NCI-H526 treated with DMSO at 0.1 percent for 48 hours (cell line): ENCODE results near the gene AQP12A.
"Not testable (repeated sequence)": the region's sequence is repeated elsewhere in the genome, so short reads cannot be mapped to it uniquely, and the experiment has no call there.

Experiments
- DNase-seq: peaks from one replicate; lab custom pipeline; 2025; lab: John Stamatoyannopoulos, UW

Gene AQP12A

DNA sequence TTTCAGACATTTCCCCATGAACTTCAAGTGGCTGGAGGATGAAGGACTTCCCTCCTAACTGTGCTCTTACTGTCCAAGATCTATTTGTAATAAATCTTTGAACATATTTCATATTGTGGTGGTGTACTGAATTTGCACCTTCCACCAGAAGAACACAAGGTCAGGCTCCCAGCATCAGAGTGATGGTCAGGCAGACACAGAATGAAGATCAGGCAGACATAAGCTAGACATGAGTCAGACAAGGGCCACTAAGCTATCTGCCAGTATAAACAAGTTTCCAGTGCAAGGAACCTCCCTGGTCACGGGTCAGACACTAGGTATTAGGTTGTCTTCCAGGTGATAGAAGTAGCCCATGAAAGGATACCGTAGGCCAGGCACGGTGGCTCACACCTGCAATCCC is 29.0 kb upstream of the AQP12A start:
- no peak for DNase-seq

DNA sequence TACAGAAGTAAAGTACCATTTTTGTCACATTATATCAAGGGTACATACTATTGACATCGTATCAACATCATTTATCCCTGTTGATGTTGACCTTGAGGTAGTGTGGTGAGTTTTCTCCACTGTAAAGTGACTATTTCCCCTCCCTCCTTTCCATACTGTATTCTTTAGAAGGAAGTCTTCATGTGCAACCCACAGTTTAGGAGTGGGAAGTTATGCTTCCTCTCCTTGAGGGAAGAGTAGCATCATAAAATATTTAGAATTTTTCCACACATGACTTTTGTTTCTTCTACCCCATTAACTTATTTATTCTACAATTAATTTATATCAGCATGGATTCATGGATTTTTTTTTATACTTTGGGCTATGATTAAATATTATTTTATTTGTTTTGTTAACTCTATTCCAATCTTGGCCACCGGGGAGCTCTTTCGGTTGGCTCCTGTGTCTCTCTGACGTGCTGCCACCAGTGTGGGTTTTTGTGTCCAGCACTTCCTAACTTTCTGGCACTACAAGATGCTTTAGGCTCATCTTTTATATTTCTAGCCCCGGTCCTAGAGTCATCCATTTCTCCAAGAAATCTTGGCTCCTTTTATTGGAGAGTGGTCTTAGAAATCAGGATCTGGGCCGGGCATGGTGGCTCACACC is 28.0 kb upstream of the AQP12A start:
- DNase-seq: no peak

DNA sequence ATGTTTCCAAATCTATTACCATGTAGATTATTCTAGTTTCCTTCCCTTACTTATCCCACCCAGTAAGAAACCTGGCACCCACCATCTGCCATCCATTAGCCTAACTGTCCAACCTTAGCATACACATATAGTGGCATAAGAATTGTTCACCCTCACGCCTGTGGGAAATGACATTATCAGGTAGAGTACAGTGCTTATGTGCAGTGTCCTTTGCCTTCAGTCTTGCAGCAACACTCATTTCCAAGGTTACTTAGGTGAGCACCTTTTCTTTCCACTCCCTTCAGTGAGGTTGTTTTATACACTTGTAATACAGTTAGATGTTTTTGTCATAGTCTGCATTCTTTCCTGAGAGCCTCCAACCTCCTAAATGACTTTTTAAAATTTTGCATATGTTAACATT is 27.0 kb upstream of the AQP12A start:
- no peak for DNase-seq

DNA sequence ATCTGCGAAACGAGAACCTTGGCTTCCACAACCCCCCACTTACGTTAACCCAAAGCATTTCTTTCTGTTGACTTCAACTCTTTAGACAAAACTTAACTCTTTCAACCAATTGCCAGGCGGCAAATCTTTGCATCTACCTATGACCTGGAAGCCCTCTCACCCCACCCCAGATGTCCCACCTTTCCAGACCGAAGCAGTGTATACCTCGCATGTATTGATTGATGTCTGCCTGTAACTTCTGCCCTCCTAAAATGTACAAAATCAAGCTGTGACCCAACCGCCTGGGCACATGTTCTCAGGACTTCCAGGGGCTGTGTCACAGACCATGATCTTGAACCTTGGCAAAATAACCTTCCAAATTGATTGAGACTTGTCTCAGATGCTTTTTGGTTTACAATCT is 21.3 kb upstream of the AQP12A start:
- no peak for DNase-seq

DNA sequence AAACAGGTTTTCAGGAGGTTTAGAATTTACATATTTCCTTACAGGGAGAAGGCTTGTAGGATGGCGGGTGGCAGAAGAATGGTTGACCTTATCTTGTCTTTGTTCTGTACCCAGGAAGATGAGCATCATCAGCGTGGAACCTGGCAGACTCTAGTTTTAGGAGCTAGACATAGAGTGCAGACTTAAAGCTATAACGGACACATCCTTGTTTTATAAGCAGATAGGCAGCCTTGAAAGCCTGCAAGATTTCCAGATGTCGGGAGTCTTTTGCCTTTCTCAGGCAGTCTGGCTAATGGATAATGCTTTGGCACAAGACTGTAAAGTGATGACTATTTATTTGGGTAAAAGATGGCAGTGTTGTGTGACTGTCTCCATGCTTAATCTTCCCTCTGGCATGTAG is 20.7 kb upstream of the AQP12A start:
- no peak for DNase-seq

DNA sequence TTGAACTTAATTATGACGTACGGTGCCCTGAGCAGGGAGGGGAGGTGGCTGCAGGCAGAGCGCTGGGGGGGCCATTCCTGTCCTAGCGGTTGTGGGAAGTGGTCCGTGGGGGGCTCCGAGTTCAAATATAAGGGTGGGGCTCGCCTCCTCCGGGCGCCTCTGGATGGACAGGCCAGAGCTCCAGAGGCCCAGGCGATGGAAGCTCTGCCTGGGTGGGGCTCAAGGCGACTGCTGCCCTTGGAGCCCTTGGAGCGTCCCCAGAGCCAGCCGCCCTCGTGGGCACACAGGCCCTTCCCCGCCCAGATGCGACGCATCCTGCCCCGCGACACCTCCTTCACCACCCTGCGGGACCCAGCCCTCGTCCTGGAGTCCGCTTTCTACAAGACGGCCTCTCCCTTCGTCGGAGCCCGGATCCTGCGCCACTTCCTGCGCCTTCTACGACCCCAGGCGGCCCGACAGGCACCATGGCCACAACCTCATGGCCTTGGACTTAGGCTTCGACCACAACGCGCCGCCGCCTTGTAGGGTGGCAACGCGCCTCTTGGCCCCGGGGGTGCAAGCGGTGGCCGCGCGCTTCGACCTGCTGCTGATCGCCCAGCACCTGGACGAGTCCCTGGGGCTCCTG is 19.5 kb upstream of the AQP12A start:
- no peak for DNase-seq

DNA sequence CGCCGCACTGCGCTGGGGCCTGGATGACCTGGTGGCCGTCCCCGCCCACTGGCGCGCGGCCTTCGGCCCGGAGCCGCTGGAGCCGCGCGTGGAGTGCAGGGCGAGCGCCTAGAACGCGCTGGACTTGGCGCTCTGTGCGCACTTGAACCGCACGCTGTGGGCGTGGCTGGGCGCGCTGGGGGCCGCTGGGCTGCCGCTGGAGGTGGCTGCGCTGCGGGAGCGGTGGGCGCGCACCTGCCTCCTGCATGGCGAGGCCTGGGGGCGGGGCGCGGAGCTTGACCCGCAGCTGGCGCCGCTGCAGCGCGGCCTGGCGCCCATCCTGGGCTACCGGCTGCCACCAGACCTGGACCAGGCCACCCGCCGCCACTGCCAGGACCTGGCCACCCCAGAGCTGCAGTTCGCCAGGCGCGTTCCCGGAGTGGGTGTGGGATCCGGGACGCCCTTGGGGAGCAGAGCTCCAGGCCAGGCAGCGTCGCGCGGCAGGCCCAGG is 18.9 kb upstream of the AQP12A start:
- DNase-seq: no peak

DNA sequence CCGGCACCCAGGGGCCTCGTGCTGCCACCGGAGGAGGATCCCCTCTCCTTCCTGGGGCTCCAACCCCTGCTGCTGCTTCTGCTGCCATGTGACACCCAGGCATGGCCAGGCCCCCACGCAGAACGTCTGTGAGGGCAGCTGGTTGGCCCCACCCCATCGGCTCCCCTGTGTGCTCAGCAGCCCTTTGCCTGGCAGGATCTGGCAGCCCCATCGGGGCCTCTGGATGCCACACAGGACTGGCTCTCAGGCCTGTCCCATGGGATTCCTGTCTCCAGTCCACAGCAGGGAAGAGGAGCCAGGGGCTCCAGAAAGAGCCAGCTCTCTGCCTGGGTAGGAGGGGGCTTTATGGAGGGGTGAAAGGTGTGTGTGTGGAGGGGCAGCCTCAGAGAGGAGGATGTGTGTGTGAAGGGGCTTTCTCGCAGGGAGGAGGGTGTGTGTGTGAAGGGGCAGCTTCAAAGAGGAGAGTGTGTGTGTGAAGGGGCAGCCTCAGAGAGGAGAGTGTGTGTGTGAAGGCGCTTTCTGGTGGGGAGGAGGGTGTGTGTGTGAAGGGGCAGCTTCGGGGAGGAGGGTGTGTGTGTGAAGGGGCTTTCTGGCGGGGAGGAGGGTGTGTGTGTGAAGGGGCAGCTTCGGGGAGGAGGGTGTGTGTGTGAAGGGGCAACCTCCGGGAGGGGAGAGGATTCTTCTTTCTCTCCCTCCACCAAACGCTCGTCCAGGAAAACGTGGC is 17.0 kb upstream of the AQP12A start:
- DNase-seq: not testable (repeated sequence)

DNA sequence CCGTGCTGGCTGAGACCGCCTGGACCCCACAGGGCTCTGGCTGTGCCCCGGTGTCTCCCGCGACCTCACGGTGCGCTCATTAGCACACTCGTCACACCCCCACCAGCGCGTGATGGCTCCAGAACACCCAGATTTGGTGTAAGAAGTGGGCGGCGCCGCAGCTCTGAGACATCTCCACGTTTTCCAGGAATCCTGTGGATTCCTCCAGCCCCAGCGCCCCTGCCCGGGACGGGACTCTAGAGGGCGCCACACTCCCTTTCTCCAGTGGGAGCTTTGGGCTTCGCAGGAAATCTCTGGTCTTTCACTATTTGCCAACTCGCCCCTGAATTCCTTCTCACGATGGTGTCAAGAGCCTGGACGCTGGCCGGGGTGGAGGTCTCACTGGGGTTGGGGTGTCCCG is 16.3 kb upstream of the AQP12A start:
- DNase-seq: not testable (repeated sequence)

DNA sequence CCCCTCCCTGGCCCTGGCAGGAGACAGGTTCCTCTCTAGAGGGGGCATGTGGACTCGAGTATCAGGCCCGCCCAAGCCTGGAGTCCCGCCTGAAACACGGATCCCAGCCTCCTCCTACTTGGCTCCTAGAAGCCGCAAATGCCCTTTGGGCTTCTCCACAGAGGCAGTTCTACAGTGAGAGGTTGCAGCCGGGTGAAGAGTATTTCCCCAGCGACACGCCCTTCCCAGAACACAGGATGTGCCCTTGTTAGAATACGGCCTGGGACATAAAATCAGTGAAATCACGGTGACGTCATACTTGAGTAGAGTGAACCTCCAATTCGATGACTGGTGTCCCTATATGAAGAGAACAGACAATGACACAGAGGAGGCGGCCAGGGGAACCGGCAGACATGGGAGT is 13.6 kb upstream of the AQP12A start:
- not testable (repeated sequence) for DNase-seq

DNA sequence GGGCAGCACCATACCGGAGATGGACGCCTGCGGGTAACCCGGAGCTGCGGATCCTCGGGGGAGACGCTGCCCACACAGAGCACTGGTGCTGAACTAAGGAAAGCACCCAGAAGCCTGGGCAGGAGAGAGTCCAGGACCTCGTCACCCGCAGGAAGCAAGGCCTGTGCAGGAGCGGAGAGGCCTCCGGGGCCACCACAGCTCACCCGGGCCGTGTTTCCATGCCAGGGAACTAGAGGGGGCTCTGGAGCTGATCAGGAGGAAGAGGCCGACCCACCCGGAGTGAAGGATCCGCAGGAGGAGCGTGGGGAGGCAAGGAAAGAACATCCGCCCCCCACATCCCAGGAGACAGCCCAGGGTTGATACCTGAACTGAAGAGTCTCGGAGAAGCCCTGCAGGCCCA is 12.8 kb upstream of the AQP12A start:
- not testable (repeated sequence) for DNase-seq

DNA sequence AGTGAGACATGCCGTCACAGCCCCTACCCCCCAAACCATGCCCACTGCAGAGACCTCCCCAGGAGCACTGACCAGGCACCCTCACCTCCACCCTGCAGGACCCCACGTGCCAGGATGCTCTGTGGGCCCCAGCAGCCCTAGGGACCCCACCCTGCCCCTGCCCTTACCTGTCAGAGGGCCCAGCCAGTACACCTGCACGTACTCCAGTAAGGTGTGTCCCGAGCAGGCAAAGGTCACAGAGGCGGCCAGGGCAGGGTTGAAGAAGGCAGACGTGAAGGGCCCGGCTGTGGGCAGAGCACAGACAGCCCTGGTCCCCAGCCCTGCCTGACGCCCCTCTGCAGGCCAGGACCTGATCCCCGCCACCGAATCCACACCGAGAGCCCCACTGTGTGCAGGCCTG is 11.5 kb upstream of the AQP12A start:
- DNase-seq: not testable (repeated sequence)

DNA sequence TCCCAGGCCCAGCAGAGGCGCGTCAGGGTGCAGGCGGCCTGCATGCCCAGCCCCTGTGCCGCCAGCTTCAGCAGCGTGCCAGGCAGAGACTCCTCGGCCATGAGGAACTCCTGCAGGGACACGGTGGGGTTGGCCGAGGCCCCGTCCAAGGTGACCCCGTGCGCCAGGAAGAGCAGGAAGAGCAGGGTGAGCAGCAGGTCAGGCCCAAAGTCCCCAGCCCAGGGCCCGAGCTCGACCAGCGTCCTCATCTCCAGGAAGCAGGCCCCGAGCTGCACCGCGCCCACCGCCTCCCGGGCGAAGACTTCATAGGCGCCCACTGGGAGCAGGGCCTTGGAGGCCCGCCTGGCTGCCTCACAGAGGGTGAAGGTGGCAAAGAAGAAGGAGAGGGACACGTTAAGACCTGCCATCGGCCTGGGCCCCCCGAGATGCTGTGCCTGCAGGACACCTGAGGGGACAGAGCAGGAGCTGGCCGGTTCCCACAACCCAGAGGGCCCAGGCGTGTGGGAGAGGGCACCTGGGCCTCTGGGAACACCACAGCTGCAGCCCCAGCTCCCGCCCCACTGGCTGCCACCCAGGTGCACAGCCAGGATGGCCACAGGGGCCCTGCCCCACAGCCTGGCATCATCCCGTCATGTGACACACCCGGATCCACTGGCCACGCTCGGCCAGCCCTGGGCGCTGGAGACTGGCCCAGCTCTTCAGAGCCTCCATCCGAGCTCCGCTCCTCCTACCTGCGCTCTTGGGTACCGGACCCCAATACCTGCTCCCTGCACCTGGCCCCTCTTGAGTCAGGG is 9.0 kb upstream of the AQP12A start, which contains the start of gene AQP12B:
Gene AQP12B, minus strand, starts transcription at position 455 of the 794 bp plus-strand sequence. Its CDS starts 48 bp downstream, at position 407.
- not testable (repeated sequence) for DNase-seq

DNA sequence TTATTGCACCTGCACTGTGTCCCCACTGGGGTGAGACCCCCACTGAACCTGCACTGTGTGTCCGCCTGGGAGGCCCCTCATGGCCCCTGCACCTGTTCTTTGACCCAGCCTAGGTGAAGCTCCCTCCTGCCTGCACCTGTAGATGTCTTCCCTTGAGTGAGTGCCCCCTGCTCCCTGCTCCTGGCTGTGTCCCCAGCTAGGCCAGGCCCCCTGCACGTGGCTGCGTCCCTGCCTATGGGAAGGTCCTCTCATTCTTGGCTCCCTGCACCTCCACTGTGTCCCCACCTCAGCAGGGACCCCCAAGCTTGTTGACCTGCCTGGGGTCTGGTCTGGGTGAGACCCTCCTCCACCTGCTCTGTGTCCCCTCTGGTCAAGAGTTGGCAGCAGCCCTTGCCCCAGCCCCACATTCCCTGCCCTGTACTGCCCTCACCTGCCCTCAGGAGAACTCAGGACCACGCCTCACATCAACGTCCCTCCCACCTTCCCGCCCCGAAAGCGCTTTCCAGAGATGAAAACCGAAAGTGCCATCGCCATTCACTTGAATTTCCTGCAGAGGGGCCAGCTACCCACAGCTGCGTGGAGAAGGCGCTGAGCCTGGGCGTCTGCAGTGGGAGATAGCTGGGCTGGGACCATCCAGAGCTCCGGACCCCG is 8.2 kb upstream of the AQP12A start:
- DNase-seq: not testable (repeated sequence)

DNA sequence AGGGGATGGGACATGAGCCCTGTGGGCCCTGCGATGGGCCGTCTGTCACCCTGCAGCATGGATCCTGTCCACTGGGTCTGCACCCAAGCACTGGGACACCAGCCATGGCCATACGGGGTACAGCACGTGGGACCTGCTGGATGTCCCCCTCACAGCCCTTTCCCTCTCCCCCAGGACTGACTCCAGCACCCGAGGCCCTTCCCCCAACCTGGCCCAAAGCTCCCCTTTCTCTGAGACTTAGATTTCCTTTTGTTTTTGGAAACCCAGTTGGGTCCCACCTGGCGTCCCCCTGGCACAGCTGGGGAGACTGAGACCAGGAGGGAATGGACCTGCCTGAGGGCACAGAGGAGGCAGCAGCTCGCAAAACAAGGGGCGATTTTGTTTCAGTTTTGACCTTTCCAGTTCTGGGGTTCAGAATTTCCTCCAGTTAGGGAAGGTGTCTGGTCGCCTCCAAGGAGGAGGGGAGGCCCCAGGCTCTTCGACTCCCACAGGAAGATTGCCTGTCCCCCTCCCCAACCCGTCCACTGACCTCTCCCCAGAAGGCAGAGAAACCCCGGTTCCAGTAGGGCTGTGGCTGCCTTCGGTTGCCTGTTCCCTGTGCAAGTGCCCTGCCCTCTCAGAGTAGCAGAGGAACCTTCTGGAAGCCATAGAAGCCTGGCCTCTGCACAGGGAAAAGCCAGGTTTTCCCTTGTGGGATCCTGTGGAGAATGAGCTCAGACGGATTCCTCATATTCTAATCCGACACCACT is 7.5 kb upstream of the AQP12A start:
- DNase-seq: not testable (repeated sequence)

DNA sequence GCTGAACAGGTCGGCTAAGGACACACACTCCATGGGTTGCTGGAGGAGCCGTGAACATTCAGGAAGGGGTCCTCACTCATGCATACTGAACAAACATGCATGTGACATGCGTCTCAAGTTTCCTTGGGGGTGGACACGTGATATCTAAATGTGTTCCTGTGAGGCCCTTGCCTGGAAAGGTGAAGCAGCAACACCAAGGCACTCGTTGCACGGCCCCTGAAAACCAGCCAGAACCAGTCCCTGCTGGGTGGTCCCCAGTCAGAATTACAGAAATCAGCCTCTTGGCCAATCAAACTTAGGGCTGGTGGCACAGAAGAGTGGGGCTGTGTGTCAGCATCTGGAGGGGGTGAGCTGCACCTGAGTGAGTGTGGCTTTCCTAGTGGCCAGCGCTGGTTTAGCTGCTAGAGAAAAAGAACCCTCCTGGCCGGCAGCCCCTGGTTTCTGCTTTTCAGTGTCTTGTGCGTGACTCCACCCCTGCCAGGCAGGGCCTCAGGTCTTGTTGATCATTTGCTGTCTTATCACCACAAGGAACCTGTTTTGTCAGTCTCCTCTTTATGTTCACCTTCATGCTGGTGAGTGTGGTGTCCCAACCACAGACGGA is 5.8 kb upstream of the AQP12A start:
- peak; percentile 70 for DNase-seq

DNA sequence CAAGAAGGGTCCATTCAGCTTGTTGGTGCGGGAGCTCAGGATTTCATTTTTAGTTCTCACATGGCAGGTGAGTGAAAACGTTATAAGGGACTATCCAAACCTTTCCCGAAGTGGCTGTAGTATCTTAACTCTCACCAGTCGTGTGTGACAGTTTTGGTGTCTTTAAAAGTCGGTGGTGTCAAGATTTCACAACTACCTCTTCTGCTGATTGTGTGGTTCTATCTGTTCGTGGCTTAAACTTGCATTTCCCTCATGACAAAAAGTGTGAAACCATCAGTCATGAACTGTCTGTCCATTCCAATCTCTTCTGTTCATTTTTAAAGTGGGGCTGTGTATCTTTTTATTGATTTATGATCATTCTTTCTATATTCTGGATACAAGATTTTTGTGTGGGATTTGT is 5.2 kb upstream of the AQP12A start:
- DNase-seq: no peak

DNA sequence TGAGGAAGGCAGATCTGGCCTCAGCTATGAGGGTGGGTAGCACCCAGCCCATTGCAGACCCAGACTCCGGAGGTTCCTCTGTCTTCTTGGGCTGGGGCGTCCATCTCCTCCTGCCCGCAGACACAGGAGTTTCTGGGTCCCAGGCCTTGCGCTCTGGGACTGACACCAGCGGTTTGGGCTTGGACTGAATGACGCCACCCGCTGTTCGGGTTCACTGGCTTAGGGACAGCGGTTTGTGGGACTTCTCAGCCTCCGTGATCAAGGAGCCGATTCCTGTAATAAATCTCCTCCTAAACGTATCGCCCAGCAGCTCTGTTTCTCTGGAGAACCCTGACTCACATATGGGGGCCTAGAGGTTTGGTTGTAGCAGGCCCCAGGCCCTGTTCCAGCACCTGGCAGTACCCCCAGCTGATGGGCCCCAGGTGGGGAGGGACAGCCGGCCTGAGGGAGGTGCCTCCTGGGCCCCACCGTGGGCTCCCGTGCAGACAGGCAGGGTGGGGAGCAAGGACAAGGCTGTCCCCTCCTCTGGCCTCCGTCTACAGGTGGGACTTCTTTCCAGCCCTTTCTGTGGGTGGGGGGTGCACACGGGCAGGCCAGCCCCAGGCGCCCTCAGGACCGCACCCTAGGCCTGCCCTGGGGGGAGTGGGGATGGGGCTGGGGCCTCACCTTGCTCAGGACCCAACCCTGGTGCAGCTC is 4.5 kb upstream of the AQP12A start:
- DNase-seq: no peak

DNA sequence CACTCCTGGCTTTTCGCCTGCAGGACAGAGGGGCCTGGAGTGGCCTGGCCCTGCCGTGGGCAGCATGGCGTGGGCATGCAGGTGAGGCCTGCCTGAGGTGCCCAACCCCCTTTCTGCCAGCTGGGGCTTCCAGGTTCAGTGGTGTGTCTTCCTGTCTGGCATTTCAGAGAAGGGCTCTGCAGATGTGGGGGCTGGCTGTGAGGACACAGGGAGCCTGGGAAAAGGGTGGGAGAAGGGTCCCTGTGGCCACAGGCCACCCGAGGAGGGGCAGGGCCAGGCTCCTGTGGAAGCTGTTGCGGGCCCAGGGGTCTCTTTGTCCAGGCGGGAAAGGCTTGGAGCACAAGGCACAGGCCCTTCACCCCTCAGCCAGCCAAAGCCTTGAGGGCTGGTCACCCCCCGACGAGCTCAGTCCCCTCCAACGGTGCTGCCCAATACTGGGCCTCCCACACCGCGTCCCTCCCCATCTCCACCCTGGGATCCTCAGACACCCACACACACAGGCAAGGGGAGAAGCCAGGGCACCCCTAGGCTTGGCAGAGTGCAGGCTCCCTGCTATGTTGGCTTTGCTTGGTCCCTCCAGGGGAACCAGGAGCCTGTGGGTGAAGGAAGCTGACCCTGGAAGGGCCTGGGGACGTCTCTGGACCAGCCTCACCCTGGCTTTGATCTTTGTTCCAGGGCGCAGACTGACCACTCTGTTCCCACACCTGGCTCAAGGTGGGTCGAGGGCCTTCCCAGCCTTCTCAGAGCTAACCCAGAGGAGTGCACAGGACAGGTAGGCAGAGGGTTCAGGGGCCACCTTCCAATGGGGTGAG is 3.7 kb upstream of the AQP12A start:
- DNase-seq: no peak
